ENCODE measurements around the gene C2CD4D. TPM values are rescaled to one million over a fixed set of nuclear protein-coding genes. Genes with fewer than 3 reads are reported as not detected.

The C2CD4D gene
- total and polyA plus RNA-seq, 8 donors, result 0.26 to 0.92 (median 0.52) TPM

- no peak for ATAC-seq
- H3K27me3 ChIP-seq, result no peaks in the 10 kb centered on the region
- intact Hi-C loops (cut with DNase I), result no loop called here
- H3K27ac ChIP-seq, result no peak overlapping the region
- no peaks in the 10 kb centered on the region for H3K9me3 ChIP-seq
- H3K36me3 ChIP-seq, result no peaks in the 10 kb centered on the region
- TF ChIP-seq, protein P1, sequence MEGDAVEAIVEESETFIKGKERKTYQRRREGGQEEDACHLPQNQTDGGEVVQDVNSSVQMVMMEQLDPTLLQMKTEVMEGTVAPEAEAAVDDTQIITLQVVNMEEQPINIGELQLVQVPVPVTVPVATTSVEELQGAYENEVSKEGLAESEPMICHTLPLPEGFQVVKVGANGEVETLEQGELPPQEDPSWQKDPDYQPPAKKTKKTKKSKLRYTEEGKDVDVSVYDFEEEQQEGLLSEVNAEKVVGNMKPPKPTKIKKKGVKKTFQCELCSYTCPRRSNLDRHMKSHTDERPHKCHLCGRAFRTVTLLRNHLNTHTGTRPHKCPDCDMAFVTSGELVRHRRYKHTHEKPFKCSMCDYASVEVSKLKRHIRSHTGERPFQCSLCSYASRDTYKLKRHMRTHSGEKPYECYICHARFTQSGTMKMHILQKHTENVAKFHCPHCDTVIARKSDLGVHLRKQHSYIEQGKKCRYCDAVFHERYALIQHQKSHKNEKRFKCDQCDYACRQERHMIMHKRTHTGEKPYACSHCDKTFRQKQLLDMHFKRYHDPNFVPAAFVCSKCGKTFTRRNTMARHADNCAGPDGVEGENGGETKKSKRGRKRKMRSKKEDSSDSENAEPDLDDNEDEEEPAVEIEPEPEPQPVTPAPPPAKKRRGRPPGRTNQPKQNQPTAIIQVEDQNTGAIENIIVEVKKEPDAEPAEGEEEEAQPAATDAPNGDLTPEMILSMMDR (IDR thresholded peaks at IDR 0.05), result no peak
- no peak for DNase-seq
- peaks cover 0 to 8% of the 10 kb centered on the region in 2 donors for H3K4me1 ChIP-seq
- H3K4me3 ChIP-seq, result no peak overlapping the region
Observed at GRCh38 chr1:151815716-151816327, 23.8 kb downstream of the C2CD4D start.

- DNase-seq, result no peak
- Histone ChIP-seq H3K27ac (no peak overlapping the region), H3K4me3 (no peak overlapping the region), H3K9me3 (no peaks in the 10 kb centered on the region), H3K4me1 (peaks cover 0 to 4% of the 10 kb centered on the region in 2 donors), H3K27me3 (no peaks in the 10 kb centered on the region), H3K36me3 (no peaks in the 10 kb centered on the region)
- TF ChIP-seq, protein P1 (IDR thresholded peaks at IDR 0.05), result no peak
- ATAC-seq, result no peak
- intact Hi-C loops (cut with DNase I), result no loop called here
Observed at GRCh38 chr1:151814971-151815545, 24.6 kb downstream of the C2CD4D start.

GRCh38 chr1:151814426-151814825 lies 25.2 kb downstream of the C2CD4D start:
- H3K27ac ChIP-seq, result no peak overlapping the region
- H3K27me3 ChIP-seq, result no peaks in the 10 kb centered on the region
- H3K4me3 ChIP-seq, result no peak overlapping the region
- no peaks in the 10 kb centered on the region for H3K36me3 ChIP-seq
- ATAC-seq (no peak), DNase-seq (no peak)
- intact Hi-C loops (cut with DNase I), result no loop called here
- peaks cover 0 to 4% of the 10 kb centered on the region in 2 donors for H3K4me1 ChIP-seq
- no peaks in the 10 kb centered on the region for H3K9me3 ChIP-seq
- TF ChIP-seq, protein P1 (IDR thresholded peaks at IDR 0.05), result no peak

DNA sequence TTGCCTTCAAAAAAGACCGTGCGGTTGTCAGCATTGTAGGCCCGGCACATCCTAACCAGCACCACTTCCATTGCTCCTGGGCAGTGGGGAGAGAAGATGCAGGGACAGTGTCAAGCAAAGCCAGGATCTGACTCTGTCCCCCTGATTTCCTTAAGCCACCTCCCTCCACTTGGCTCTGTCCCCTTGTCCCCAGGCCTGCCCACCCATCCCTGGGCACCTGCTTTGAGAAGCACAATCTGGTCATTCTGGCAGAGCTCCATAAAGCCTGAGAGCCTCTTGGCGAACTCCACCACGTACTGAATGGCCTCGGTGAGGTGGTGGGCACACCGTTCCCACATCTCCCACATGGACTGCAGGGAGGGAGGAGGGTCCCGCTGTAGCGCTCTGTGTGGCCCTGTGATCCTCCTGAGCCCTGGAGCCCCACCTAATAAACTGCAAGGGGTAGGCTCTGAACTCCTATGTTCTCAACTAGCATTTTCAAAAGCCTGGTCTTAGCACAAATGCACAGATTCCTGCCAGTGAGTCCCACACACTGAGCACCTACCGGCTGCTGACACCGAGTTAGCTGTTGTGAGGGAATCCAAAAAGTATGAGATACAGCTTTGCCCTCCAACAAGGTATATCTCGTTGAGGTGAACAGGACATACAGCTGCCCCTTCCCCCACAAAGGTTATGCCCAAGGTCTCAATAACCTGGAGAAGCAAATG lies 26.2 kb downstream of the C2CD4D start:
- H3K36me3 ChIP-seq, result no peaks in the 10 kb centered on the region
- no peak overlapping the region for H3K4me3 ChIP-seq
- no peak overlapping the region for H3K27ac ChIP-seq
- intact Hi-C loops (cut with DNase I), result no loop called here
- peaks cover 0 to 4% of the 10 kb centered on the region in 2 donors for H3K4me1 ChIP-seq
- TF ChIP-seq, protein P1 (IDR thresholded peaks at IDR 0.05), result no peak
- DNase-seq, result no peak
- no peak for ATAC-seq
- no peaks in the 10 kb centered on the region for H3K27me3 ChIP-seq
- no peaks in the 10 kb centered on the region for H3K9me3 ChIP-seq

- ATAC-seq (no peak), DNase-seq (no peak)
- Histone ChIP-seq H3K4me3 (no peak overlapping the region), H3K9me3 (no peaks in the 10 kb centered on the region), H3K27ac (no peak overlapping the region), H3K36me3 (no peaks in the 10 kb centered on the region), H3K4me1 (no peaks in the 10 kb centered on the region), H3K27me3 (no peaks in the 10 kb centered on the region)
- TF ChIP-seq, protein P1 (IDR thresholded peaks at IDR 0.05), result no peak
- intact Hi-C loops (cut with DNase I), result no loop called here
Observed at GRCh38 chr1:151811181-151811580, 28.4 kb downstream of the C2CD4D start.

All from left lung (tissue), 10 donors.